ENCODE data around the gene CTSE.

Gene CTSE

GRCh38 chr1:205976036-205976435 is 47.7 kb downstream of the CTSE start:
- H3K27me3 ChIP-seq (replicated peaks; ENCODE audit: control insufficient read depth, insufficient read depth, low read length) = no peaks in the 10 kb centered on the region; the same call in none of the 2 replicates
- no peak for DNase-seq (ENCODE audit: extremely low read depth, insufficient read length)
- no peak for TF ChIP-seq CTCF (IDR thresholded peaks at IDR 0.05; ENCODE audit: insufficient read depth, low read length, poor library complexity, severe bottlenecking)
- no peak overlapping the region for H3K4me3 ChIP-seq (replicated peaks; ENCODE audit: low read depth, low read length)
- H3K36me3 ChIP-seq (ENCODE audit: control insufficient read depth, insufficient read depth, low read length) = no peaks in the 10 kb centered on the region

- TF ChIP-seq CTCF (IDR thresholded peaks at IDR 0.05; ENCODE audit: insufficient read depth, low read length, poor library complexity, severe bottlenecking) = no peak
- H3K4me3 ChIP-seq (replicated peaks; ENCODE audit: low read depth, low read length) = no peak overlapping the region
- H3K27me3 ChIP-seq (replicated peaks; ENCODE audit: control insufficient read depth, insufficient read depth, low read length) = no peaks in the 10 kb centered on the region; the same call in none of the 2 replicates
- DNase-seq (ENCODE audit: extremely low read depth, insufficient read length) = no peak
- no peaks in the 10 kb centered on the region for H3K36me3 ChIP-seq (ENCODE audit: control insufficient read depth, insufficient read depth, low read length)
Observed at GRCh38 chr1:205975387-205975998, 48.2 kb downstream of the CTSE start.

DNA sequence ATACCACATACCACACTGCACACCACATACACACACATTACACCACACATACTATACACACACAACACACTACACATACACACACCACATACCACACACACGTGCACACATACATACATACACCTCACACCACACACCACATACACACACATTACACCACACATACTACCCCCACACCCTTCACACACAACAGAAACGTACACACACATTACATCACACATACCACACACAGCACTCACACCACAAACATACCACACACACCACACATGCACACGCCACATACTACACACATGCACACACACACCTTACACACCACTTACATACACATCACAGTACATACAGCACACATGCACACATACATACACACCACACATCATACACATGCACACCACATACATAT is 49.0 kb downstream of the CTSE start:
- Histone ChIP-seq H3K4me3 (replicated peaks; ENCODE audit: low read depth, low read length) (no peak overlapping the region), H3K36me3 (ENCODE audit: control insufficient read depth, insufficient read depth, low read length) (no peaks in the 10 kb centered on the region), H3K27me3 (replicated peaks; ENCODE audit: control insufficient read depth, insufficient read depth, low read length) (no peaks in the 10 kb centered on the region; the same call in none of the 2 replicates)
- no peak for TF ChIP-seq CTCF (IDR thresholded peaks at IDR 0.05; ENCODE audit: insufficient read depth, low read length, poor library complexity, severe bottlenecking)
- no peak for DNase-seq (ENCODE audit: extremely low read depth, insufficient read length)

DNA sequence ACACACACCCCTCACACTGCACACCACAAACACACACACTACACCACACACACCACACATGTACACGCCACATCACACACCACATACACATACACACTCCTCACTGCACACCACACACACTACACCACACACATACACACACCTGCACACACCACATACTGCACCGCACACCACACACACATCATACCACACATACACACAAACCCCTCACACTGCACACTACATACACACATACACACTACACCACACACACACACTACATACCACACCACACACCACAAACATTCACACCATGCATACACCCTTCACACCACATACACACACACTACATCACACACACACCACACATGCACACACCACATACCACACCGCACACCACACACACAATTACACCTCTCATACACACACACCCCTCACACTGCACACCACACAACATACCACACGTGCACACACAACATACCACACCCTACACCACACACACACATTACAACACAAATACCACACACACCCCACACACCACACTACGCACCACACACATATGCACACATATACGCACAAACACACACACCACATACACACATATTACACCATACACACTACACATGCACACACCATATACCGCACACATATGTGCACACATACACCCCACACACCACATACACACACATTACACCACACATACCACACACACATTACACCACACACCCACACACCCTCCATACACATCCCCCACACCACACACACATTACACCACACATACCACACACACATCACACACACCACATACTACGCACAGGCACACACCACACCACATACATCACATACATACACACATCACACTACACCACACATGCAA is 50.1 kb downstream of the CTSE start:
- Histone ChIP-seq H3K27me3 (replicated peaks; ENCODE audit: control insufficient read depth, insufficient read depth, low read length) (no peaks in the 10 kb centered on the region; the same call in none of the 2 replicates), H3K36me3 (ENCODE audit: control insufficient read depth, insufficient read depth, low read length) (no peaks in the 10 kb centered on the region), H3K4me3 (replicated peaks; ENCODE audit: low read depth, low read length) (no peak overlapping the region)
- TF ChIP-seq CTCF (IDR thresholded peaks at IDR 0.05; ENCODE audit: insufficient read depth, low read length, poor library complexity, severe bottlenecking) = no peak
- DNase-seq (ENCODE audit: extremely low read depth, insufficient read length) = no peak

DNA sequence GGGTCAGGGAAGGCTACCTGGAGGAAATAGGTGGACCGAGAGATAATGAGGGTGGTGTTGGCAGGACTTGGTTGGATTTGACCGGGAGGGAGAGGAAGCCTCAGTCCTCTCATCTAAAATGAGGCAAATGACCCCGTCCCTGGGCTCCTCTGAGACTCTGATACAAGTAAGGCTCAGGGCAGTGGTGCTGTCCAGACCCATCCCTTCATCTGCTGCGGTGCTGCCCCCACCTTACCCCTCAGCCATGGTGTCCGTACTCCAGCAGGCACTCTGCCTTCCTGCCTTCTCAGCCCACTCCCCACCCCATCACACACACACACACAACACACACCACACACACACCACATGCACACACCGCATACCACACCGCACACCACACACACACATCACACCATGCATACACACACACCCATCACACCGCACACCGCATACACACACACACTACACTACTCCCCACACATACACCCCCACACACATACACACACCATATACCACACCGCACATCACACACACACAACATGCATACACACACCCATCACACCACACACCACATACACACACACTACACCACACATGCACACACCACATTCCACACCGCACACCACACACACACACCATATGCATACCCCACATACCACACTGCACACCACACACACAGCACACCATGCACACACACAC is 51.1 kb downstream of the CTSE start:
- no peak for TF ChIP-seq CTCF (IDR thresholded peaks at IDR 0.05; ENCODE audit: insufficient read depth, low read length, poor library complexity, severe bottlenecking)
- Histone ChIP-seq H3K4me3 (replicated peaks; ENCODE audit: low read depth, low read length) (no peak overlapping the region), H3K27me3 (replicated peaks; ENCODE audit: control insufficient read depth, insufficient read depth, low read length) (no peaks in the 10 kb centered on the region; the same call in none of the 2 replicates), H3K36me3 (ENCODE audit: control insufficient read depth, insufficient read depth, low read length) (no peaks in the 10 kb centered on the region)
- DNase-seq (ENCODE audit: extremely low read depth, insufficient read length) = no peak
